ENCODE data around the gene MOV10L1.

Gene MOV10L1

GRCh38 chr22:50189849-50190181 lies 100.0 kb downstream of the MOV10L1 start:
- DNase-seq (ENCODE audit: low spot score), result no peak

- peak; percentile 86 for DNase-seq (ENCODE audit: low spot score)
These were observed 100.6 kb downstream of the MOV10L1 start for GRCh38 chr22:50190182-50190940.

DNA sequence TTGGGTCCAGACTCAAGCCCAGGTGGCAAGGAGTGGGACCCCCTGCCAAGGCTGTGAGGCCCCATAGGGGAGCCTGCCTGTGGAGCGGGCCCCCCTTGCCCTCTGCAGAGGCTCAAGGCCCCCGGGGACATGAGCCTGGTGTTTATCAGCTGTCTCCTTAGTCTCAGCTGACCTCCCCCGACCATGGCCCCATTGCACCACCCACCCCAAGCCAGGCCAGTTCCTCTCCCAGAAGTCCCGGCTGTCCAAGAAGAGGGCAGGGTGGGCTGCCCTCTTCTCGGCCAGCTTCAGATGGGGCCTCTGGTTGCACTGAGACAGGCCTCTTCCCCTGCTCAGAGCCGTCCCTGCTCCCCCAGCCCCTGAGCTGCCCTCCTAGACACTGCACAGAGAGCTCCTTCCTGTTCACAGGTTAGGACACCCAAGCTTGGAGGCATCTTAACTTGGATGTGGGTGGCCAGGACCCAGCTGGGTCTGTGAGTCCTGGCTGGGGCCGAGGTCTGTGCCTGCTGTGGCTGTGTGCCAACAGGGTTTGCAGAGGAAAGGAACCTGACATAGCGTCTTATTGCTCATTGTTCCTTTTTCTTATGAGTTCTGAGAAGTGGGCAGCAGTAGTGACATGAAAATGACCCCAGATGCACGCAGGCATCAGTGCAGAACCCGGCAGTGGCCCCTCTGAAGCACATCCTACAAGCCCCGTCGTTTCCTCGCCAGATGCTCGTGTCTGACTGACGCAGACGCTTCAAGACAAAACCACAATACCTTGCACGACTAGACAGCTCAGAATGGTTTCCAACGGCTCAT lies 101.3 kb downstream of the MOV10L1 start:
- DNase-seq (ENCODE audit: low spot score), result peak; percentile 64

- DNase-seq (ENCODE audit: low spot score), result peak; percentile 63
These were observed 102.8 kb downstream of the MOV10L1 start for GRCh38 chr22:50192436-50193204.

- no peak for DNase-seq (ENCODE audit: low spot score)
These were observed 103.8 kb downstream of the MOV10L1 start for GRCh38 chr22:50193621-50194020.

GRCh38 chr22:50194037-50194805 lies 104.4 kb downstream of the MOV10L1 start:
- DNase-seq (ENCODE audit: low spot score), result no peak

- no peak for DNase-seq (ENCODE audit: low spot score)
These were observed 106.5 kb downstream of the MOV10L1 start for GRCh38 chr22:50196256-50196655.

- DNase-seq (ENCODE audit: low spot score), result no peak
These were observed 107.4 kb downstream of the MOV10L1 start for GRCh38 chr22:50197000-50197800.

DNA sequence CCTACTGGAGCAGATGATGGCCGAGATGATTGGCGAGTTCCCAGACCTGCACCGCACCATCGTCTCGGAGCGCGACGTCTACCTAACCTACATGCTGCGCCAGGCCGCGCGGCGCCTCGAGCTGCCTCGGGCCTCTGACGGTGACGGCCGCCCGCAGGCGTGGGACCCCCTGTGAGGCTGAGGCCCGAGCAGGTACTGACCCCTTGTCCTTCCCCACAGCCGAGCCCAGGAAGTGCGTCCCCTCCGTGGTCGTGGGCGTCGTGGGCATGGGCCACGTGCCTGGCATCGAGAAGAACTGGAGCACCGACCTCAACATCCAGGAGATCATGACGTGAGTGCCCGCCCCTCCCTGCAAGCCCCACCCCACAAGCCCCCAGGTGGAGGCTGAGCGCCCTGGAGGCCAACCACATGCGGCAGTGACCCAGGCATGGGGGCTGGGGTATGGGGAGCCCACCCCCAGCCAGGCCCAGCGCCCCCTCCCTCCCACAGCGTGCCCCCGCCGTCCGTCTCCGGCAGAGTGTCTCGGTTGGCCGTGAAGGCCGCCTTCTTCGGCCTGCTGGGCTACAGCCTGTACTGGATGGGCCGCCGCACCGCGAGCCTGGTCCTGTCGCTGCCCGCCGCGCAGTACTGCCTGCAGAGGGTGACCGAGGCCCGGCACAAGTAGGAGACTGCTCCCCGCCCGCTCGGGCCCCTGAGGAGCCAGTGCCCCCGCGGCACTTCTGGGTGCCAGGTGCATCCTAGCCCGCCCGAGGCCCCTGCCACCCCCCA lies 108.2 kb downstream of the MOV10L1 start:
- no peak for DNase-seq (ENCODE audit: low spot score)

DNA sequence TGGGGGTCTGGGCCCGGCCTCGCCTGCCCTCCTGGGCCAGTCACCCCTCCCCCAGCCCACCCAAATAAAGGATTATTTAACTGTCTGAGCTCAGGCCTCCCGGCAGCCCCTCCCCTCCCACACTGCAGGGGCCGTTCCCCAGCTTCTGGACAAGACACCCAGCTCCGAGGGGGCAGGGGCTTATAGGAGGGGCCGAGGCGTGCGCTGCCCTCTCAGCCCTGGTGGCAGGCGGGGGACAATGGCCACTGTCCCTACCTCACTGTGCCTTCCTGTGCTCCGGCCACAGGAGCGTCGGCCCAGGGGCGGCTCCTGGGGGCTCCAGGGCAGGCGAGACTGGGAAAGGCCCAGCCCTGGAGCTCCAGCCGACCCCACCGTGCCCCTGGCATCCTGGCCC lies 108.8 kb downstream of the MOV10L1 start:
- DNase-seq (ENCODE audit: low spot score), result no peak

DNA sequence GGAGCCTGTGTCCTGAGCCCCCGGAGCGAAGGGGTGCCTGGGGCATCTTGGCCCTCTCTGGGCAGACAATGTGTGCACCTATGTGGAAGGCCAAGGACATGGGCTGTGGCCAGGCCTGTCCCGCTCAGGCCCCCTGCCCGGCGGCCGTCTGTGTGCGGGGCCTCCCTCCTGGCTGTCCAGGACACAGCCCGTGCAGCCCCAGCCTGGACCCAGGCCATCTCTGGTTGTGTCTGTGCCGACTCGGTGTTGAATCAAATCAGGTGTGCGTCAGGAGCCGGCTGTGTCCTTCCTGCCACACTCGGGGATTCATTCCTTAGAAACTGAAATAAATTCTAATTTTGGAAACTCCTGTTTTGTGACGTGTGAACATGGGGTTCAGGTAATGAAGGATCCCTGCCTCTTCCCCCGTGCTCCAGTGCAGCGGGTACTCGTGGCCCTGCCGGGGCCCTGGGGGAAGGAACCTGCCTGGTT lies 109.5 kb downstream of the MOV10L1 start:
- no peak for DNase-seq (ENCODE audit: low spot score)

- no peak for DNase-seq (ENCODE audit: low spot score)
These were observed 110.1 kb downstream of the MOV10L1 start for GRCh38 chr22:50199829-50200460.

- DNase-seq (ENCODE audit: low spot score), result peak; percentile 99
These were observed 110.8 kb downstream of the MOV10L1 start, which contains the start of gene SELENOO for GRCh38 chr22:50200461-50201190. Gene SELENOO, plus strand, starts transcription at chr22:50201011. Its CDS starts 26 bp downstream, at chr22:50201037.

DNA sequence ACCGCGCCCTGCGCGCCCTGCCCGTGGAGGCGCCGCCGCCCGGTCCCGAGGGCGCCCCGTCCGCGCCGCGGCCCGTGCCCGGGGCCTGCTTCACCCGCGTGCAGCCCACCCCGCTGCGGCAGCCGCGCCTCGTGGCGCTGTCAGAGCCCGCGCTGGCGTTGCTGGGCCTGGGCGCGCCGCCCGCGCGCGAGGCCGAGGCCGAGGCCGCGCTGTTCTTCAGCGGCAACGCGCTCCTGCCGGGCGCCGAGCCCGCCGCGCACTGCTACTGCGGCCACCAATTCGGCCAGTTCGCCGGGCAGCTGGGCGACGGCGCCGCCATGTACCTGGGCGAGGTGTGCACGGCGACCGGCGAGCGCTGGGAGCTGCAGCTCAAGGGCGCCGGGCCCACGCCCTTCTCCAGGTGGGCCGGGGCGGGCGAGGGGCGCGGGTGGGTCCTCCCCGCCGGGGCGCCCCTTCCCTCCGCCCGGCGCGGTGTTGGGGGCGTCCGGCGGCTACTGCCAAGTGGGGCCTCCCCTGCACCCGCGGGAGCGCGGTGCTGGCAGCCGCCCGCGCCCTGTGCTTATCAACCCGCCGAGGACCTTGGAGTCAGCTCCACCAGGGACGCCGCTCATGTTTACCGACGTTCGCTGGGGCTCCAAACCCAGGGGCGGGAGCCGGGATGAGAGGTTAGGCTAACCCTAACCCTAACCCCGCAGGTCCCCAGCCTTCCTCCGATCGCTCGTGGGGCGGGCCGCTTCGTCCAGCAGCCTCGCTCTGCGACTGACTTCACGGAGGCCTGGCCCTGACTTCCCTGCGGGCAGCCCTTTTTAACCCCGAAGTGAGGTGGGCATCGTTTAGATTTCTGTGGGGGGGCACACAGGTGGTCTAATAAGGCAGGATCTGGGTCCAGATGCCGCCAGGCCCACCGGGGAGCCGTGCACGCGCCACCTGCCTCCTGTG lies 111.7 kb downstream of the MOV10L1 start:
- DNase-seq (ENCODE audit: low spot score), result no peak

DNA sequence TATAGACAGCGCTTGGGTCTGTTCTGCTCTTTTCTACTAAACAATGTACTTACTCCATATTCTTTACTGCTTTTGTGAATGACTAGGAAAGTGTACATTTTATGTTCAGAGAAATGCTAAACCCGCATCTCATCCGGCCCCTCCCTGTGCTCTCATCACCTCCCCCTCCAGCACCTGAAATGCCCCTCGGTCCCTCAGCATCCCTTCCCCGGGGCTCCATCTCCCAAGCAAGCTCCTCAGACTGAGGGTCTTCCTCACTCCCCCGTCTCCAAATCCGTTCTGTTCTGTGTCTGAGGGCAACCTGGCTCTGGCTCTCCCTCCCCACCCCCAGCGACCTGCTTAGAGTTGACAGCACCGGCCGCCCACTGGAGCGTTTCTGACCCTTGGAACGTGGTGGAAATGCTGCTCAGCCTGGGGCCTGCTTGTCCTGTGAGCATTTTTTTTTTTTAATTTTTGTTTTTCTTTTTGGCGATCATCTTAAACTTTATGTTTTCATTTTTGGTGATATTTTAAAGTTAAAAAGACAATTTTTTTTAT lies 112.4 kb downstream of the MOV10L1 start:
- DNase-seq (ENCODE audit: low spot score), result no peak

DNA sequence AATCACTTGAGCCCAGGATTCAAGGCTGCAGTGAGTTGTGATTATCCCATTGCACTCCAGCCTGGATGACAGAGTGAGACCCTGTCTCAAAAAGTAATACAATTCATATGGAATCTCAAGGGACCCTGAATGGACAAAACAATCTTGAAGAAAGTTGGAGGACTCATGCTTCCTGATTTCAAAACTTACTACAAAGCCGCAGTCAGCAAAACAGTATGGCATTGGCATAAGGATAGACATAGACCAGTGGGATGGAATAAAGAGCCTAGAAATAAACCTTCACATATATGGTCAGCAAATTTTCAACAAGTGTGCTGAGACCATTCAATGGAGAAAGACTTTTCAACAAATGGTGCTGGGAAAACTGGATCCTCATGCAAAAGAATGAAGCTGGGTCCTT lies 113.5 kb downstream of the MOV10L1 start:
- DNase-seq (ENCODE audit: low spot score), result no peak

DNA sequence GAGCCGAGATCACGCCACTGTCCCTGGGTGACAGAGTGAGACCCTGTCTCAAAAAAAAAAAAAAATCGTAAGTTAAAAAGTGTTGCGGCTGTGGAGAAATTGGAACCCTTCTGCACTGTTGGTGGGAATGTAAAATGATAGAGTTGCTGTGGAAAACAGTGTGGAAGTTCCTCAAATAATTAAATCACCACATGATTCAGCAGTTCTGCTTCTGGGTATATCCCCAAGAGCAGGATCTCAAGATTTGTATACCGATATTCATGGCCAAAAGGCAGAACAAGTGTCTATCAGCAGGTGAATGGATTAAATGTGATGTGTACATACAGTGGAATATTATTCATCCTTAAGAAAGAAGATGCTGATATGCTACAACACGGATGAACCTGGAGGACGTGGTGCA lies 114.8 kb downstream of the MOV10L1 start:
- DNase-seq (ENCODE audit: low spot score), result no peak
